COR-L47 (cell line): Measurements from ENCODE around the gene PCSK6.

ENCODE experiments used
- DNase-seq: peaks from one replicate; lab custom pipeline; 2025; lab: John Stamatoyannopoulos, UW

Gene PCSK6

GRCh38 chr15:101489599-101490407 is at the start of gene PCSK6:
Gene PCSK6, minus strand, starts transcription at chr15:101489707. Its CDS starts 37 bp downstream, at chr15:101489670.
- peak; percentile 33 for DNase-seq

GRCh38 chr15:101538996-101539395 is 49.5 kb upstream of the PCSK6 start:
- DNase-seq = no peak

GRCh38 chr15:101538177-101538576 is 48.7 kb upstream of the PCSK6 start:
- no peak for DNase-seq

- DNase-seq = no peak
Measured at GRCh38 chr15:101537483-101538080, 48.1 kb upstream of the PCSK6 start.

- no peak for DNase-seq
Measured at GRCh38 chr15:101536875-101537405, 47.4 kb upstream of the PCSK6 start.

- DNase-seq = no peak
Measured at GRCh38 chr15:101536166-101536874, 46.8 kb upstream of the PCSK6 start.

- no peak for DNase-seq
Measured at GRCh38 chr15:101535170-101535902, 45.8 kb upstream of the PCSK6 start.

GRCh38 chr15:101534376-101534970 is 45.0 kb upstream of the PCSK6 start:
- no peak for DNase-seq

GRCh38 chr15:101533371-101534140 is 44.0 kb upstream of the PCSK6 start:
- no peak for DNase-seq

GRCh38 chr15:101532865-101533264 is 43.4 kb upstream of the PCSK6 start:
- DNase-seq = no peak

- no peak for DNase-seq
Measured at GRCh38 chr15:101531170-101531569, 41.7 kb upstream of the PCSK6 start.

GRCh38 chr15:101530224-101530958 is 40.9 kb upstream of the PCSK6 start:
- no peak for DNase-seq

- no peak for DNase-seq
Measured at GRCh38 chr15:101528917-101529299, 39.4 kb upstream of the PCSK6 start.

GRCh38 chr15:101528108-101528916 is 38.8 kb upstream of the PCSK6 start:
- DNase-seq = no peak

GRCh38 chr15:101526890-101527289 is 37.4 kb upstream of the PCSK6 start:
- no peak for DNase-seq

GRCh38 chr15:101526442-101526841 is 36.9 kb upstream of the PCSK6 start:
- no peak for DNase-seq

GRCh38 chr15:101526021-101526420 is 36.5 kb upstream of the PCSK6 start:
- DNase-seq = no peak

- DNase-seq = no peak
Measured at GRCh38 chr15:101525087-101525669, 35.7 kb upstream of the PCSK6 start.

GRCh38 chr15:101523560-101523940 is 34.0 kb upstream of the PCSK6 start:
- no peak for DNase-seq
